Mesothelial cell of epicardium (in vitro differentiated cells): ENCODE results near the gene TALDO1. TPM values are rescaled to one million over a fixed set of nuclear protein-coding genes. Genes with fewer than 3 reads are reported as not detected.
A peak's percentile ranks its signal among the peaks of the same experiment; 100 is the strongest.

Source experiments
- DNase-seq, 2 experiments: peaks; one replicate each; pipeline ENCODE4 v3.0.0; 2021; ENCODE audit warnings: low spot score in 2 of 2; ENCODE audit not compliant: unreplicated experiment in 2 of 2
- H3K27ac Mint-ChIP-seq: 2 replicates; pipeline ENCODE4 v1.8.0; 2021; ENCODE audit warnings: mixed read lengths
- H3K27me3 Mint-ChIP-seq: 2 replicates; pipeline ENCODE4 v1.8.0; 2021; ENCODE audit warnings: low read depth, mixed read lengths
- H3K36me3 Mint-ChIP-seq: 2 replicates; pipeline ENCODE4 v1.8.0; 2021; ENCODE audit warnings: mixed read lengths
- H3K4me1 Mint-ChIP-seq: 2 replicates; pipeline ENCODE4 v1.8.0; 2021; ENCODE audit warnings: mixed read lengths
- H3K4me3 Mint-ChIP-seq: 2 replicates; pipeline ENCODE4 v1.8.0; 2021; ENCODE audit warnings: mild to moderate bottlenecking, moderate library complexity, mixed read lengths
- H3K9me3 Mint-ChIP-seq: 2 replicates; pipeline ENCODE4 v1.8.0; 2021; ENCODE audit warnings: mixed read lengths
- total RNA-seq: library from RNA; stranded (reverse); gene quantifications from 3 replicates; pipeline ENCODE4 v1.2.1, GENCODE V29; 2021
- TF ChIP-seq, protein P1 (sequence below): fragments of 200-600 bp; sonication (generic); IDR thresholded peaks from one replicate; pipeline ENCODE4 v1.5.0; 2021; ENCODE audit warnings: antibody characterized with exemption; ENCODE audit not compliant: unreplicated experiment

Gene TALDO1
- total RNA-seq, 1 donor from 2014 or later: 97.5 TPM

DNA sequence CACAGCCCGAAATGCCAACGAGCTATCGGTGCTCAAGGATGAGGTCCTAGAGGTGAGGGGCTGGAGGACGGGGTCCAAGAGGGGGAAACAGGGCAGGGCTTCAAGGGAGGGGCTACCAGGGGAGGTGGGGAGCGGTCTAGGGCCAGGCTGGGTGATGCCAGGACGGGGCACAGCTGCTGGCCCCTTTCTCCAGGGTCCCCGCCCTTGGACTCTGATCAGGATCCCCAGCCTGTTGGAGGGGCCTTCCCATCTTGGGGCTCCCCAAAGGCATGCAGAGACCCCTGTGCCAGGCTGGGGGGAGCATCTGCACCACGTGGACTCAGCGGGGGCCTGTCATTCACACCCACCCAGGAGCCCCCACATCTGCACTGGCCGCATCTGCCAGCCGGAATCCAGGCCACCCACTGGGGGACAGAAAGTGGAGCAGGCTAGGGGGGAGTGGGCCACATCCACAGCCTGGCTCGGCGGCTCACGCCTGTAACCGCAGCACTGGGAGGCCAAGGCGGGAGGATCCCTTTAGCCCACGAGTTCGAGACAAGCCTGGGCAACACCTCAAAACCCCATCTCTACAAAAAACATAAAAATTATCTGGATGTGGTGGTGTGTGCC lies 22.4 kb upstream of the TALDO1 start:
- H3K4me1 Mint-ChIP-seq: peaks cover 3% of the 10 kb centered on the region
- no peaks in the 10 kb centered on the region for H3K9me3 Mint-ChIP-seq
- no peak for DNase-seq
- no peak overlapping the region for H3K27ac Mint-ChIP-seq
- H3K27me3 Mint-ChIP-seq: peaks cover 24% of the 10 kb centered on the region
- peaks cover 7% of the 10 kb centered on the region for H3K36me3 Mint-ChIP-seq
- peak overlapping the region; percentile 42 for H3K4me3 Mint-ChIP-seq
- TF ChIP-seq, protein P1, sequence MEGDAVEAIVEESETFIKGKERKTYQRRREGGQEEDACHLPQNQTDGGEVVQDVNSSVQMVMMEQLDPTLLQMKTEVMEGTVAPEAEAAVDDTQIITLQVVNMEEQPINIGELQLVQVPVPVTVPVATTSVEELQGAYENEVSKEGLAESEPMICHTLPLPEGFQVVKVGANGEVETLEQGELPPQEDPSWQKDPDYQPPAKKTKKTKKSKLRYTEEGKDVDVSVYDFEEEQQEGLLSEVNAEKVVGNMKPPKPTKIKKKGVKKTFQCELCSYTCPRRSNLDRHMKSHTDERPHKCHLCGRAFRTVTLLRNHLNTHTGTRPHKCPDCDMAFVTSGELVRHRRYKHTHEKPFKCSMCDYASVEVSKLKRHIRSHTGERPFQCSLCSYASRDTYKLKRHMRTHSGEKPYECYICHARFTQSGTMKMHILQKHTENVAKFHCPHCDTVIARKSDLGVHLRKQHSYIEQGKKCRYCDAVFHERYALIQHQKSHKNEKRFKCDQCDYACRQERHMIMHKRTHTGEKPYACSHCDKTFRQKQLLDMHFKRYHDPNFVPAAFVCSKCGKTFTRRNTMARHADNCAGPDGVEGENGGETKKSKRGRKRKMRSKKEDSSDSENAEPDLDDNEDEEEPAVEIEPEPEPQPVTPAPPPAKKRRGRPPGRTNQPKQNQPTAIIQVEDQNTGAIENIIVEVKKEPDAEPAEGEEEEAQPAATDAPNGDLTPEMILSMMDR: no peak

GRCh38 chr11:725624-726202 lies 21.6 kb upstream of the TALDO1 start:
- TF ChIP-seq, protein P1: no peak
- Mint-ChIP-seq H3K36me3 (peaks cover 5% of the 10 kb centered on the region), H3K27me3 (peaks cover 18% of the 10 kb centered on the region), H3K4me3 (no peak overlapping the region), H3K27ac (no peak overlapping the region), H3K4me1 (peaks cover 3% of the 10 kb centered on the region), H3K9me3 (no peaks in the 10 kb centered on the region)
- DNase-seq: no peak

GRCh38 chr11:726278-727220 lies 20.7 kb upstream of the TALDO1 start:
- Mint-ChIP-seq H3K27ac (no peak overlapping the region), H3K36me3 (peaks cover 5% of the 10 kb centered on the region), H3K9me3 (no peaks in the 10 kb centered on the region), H3K4me3 (peak overlapping the region; percentile 20), H3K4me1 (peaks cover 3% of the 10 kb centered on the region), H3K27me3 (peaks cover 16% of the 10 kb centered on the region)
- TF ChIP-seq, protein P1: no peak
- no peak for DNase-seq

DNA sequence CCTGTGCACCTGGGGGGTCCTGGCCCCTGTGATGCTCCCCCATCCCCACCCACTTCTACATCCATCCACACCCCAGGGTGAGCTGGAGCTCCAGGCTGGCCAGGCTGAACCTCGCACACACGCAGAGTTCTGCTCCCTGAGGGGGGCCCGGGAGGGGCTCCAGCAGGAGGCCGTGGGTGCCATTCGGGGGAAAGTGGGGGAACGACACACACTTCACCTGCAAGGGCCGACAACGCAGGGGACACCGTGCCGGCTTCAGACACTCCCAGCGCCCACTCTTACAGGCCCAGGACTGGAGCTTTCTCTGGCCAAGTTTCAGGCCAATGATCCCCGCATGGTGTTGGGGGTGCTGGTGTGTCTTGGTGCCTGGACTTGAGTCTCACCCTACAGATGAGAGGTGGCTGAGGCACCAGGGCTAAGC lies 20.0 kb upstream of the TALDO1 start:
- TF ChIP-seq, protein P1: no peak
- no peak for DNase-seq
- peaks cover 5% of the 10 kb centered on the region for H3K36me3 Mint-ChIP-seq
- H3K27ac Mint-ChIP-seq: no peak overlapping the region
- H3K27me3 Mint-ChIP-seq: peaks cover 14% of the 10 kb centered on the region
- H3K4me1 Mint-ChIP-seq: peaks cover 3% of the 10 kb centered on the region
- H3K9me3 Mint-ChIP-seq: no peaks in the 10 kb centered on the region
- no peak overlapping the region for H3K4me3 Mint-ChIP-seq

- TF ChIP-seq, protein P1: peak; percentile 97
- peaks cover 4% of the 10 kb centered on the region for H3K36me3 Mint-ChIP-seq
- peak in 1 of 2 experiments; percentile 84 for DNase-seq
- H3K27me3 Mint-ChIP-seq: peaks cover 13% of the 10 kb centered on the region
- H3K4me3 Mint-ChIP-seq: no peak overlapping the region
- no peaks in the 10 kb centered on the region for H3K9me3 Mint-ChIP-seq
- H3K27ac Mint-ChIP-seq: no peak overlapping the region
- peaks cover 3% of the 10 kb centered on the region for H3K4me1 Mint-ChIP-seq
Observed at GRCh38 chr11:727859-728748, 19.2 kb upstream of the TALDO1 start.
